OCI-LY1 (cell line): Measurements from ENCODE around the gene IFT25.
"Not testable (repeated sequence)": the region's sequence is repeated elsewhere in the genome, so short reads cannot be mapped to it uniquely, and the experiment has no call there.

Source experiments
- H2AFZ ChIP-seq: fragments of 200-600 bp; sonication (generic), shearing (Covaris generic); 2 replicates; pipeline ENCODE4 v1.6.0; 2014; ENCODE audit warnings: antibody characterized with exemption, mild to moderate bottlenecking, low read length
- H3F3A ChIP-seq: fragments of 200-600 bp; sonication (generic), shearing (Covaris generic); 2 replicates; pipeline ENCODE4 v1.6.0; 2014; ENCODE audit warnings: mild to moderate bottlenecking, antibody characterized with exemption, low read length, moderate library complexity; ENCODE audit not compliant: insufficient read depth
- H3K27ac ChIP-seq: fragments of 200-600 bp; sonication (generic); 2 replicates; pipeline ENCODE4 v1.5.1; 2014; ENCODE audit warnings: low read length, mixed run types, mild to moderate bottlenecking, low read depth; ENCODE audit not compliant: poor library complexity, severe bottlenecking
- H3K27me3 ChIP-seq: fragments of 200-600 bp; sonication (generic); 2 replicates; pipeline ENCODE4 v1.6.0; 2014; ENCODE audit warnings: antibody characterized with exemption, mild to moderate bottlenecking, low read length, moderate library complexity; ENCODE audit not compliant: insufficient read depth
- H3K36me3 ChIP-seq: fragments of 200-600 bp; sonication (generic); 2 replicates; pipeline ENCODE4 v1.6.1; 2014; ENCODE audit warnings: mild to moderate bottlenecking, antibody characterized with exemption, low read length, moderate library complexity, mixed read lengths; ENCODE audit not compliant: insufficient read depth
- H3K4me1 ChIP-seq: fragments of 200-600 bp; sonication (generic); 2 replicates; pipeline ENCODE4 v1.5.1; 2014; ENCODE audit warnings: mild to moderate bottlenecking, low read length, moderate library complexity; ENCODE audit not compliant: insufficient read depth, severe bottlenecking
- H3K4me2 ChIP-seq: fragments of 200-600 bp; sonication (generic), shearing (Covaris generic); 2 replicates; pipeline ENCODE4 v1.6.1; 2014; ENCODE audit warnings: low read length
- H3K4me3 ChIP-seq: fragments of 200-600 bp; sonication (generic); 2 replicates; pipeline ENCODE4 v1.5.1; 2014; ENCODE audit warnings: low read length, low read depth, mild to moderate bottlenecking, mixed read lengths; ENCODE audit not compliant: poor library complexity, severe bottlenecking
- H3K79me2 ChIP-seq: fragments of 200-600 bp; shearing (Covaris generic); 2 replicates; pipeline ENCODE4 v1.6.1; 2016; ENCODE audit warnings: mixed run types, low read length, mixed read lengths; ENCODE audit not compliant: insufficient read depth
- H3K9ac ChIP-seq: fragments of 200-600 bp; sonication (generic), shearing (Covaris generic); 2 replicates; pipeline ENCODE4 v1.6.1; 2014; ENCODE audit warnings: mild to moderate bottlenecking, low read length, mixed read lengths
- H3K9me2 ChIP-seq: fragments of 200-600 bp; sonication (generic), shearing (Covaris generic); 2 replicates; pipeline ENCODE4 v1.6.1; 2014; ENCODE audit warnings: low read depth, mild to moderate bottlenecking, low read length, mixed read lengths
- H3K9me3 ChIP-seq: fragments of 200-600 bp; shearing (Covaris generic); 2 replicates; pipeline ENCODE4 v1.6.1; 2014; ENCODE audit warnings: low read length, mixed read lengths
- H4K20me1 ChIP-seq: fragments of 200-600 bp; sonication (generic), shearing (Covaris generic); 2 replicates; pipeline ENCODE4 v1.6.0; 2016; ENCODE audit warnings: mild to moderate bottlenecking, low read length; ENCODE audit not compliant: insufficient read depth
- EZH2 ChIP-seq: fragments of 200-600 bp; sonication (generic), shearing (Covaris generic); IDR thresholded peaks from 2 replicates; pipeline ENCODE4 v1.8.0; 2017; ENCODE audit warnings: borderline replicate concordance, mixed run types, mild to moderate bottlenecking, antibody characterized with exemption, low read length, moderate library complexity, mixed read lengths
- TF ChIP-seq, protein P1 (sequence below): fragments of 200-600 bp; sonication (generic), shearing (Covaris generic); IDR thresholded peaks from 2 replicates; pipeline ENCODE4 v1.5.1; 2017; ENCODE audit warnings: mild to moderate bottlenecking, antibody characterized with exemption, low read length, moderate library complexity, mixed read lengths

Gene IFT25

DNA sequence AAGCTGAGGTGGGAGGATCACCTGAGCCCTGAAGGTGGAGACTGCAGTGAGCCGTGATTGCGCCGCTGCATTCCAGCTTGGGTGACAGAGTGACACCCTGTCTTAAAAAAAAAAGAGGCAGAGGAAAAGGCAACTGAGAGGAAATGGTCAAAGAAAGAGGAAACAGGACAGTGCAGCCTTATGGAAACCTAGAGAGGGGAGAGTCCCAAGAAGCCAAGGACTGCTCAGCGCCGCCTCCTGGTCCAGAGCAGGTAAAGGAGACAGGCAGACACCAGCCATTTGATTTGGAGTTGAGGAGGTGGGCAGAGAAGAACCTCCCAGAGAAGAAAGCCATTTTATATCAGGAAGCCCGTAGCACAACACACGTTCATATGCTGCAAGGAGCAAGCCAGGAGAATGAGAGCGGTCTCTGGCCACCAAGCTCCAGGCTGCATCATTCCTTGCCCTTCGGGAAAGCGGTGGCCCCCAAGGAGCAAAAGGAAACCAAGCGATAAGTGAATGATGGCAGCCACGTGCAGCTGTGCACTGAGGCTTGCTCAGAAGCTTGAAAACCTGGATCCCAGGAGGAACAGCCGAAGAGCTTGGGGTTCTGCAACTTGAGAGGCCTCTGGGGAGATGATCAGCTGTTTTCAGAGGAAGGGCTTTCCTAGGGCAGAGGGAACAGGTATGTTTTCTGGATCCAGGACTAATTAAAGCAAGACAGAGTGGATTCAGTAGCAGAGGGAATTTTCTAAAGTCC, 34.4 kb upstream of the IFT25 start:
- TF ChIP-seq EZH2 = no peak
- TF ChIP-seq, protein P1, sequence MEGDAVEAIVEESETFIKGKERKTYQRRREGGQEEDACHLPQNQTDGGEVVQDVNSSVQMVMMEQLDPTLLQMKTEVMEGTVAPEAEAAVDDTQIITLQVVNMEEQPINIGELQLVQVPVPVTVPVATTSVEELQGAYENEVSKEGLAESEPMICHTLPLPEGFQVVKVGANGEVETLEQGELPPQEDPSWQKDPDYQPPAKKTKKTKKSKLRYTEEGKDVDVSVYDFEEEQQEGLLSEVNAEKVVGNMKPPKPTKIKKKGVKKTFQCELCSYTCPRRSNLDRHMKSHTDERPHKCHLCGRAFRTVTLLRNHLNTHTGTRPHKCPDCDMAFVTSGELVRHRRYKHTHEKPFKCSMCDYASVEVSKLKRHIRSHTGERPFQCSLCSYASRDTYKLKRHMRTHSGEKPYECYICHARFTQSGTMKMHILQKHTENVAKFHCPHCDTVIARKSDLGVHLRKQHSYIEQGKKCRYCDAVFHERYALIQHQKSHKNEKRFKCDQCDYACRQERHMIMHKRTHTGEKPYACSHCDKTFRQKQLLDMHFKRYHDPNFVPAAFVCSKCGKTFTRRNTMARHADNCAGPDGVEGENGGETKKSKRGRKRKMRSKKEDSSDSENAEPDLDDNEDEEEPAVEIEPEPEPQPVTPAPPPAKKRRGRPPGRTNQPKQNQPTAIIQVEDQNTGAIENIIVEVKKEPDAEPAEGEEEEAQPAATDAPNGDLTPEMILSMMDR = no peak
- no peaks in the 10 kb centered on the region for H3K9me2 ChIP-seq
- no peaks in the 10 kb centered on the region for H3K9me3 ChIP-seq
- no peaks in the 10 kb centered on the region for H3F3A ChIP-seq
- H3K9ac ChIP-seq = no peak overlapping the region
- H4K20me1 ChIP-seq = no peaks in the 10 kb centered on the region
- no peaks in the 10 kb centered on the region; the same call in none of the 2 replicates for H3K27me3 ChIP-seq
- no peak overlapping the region for H3K27ac ChIP-seq
- H3K4me2 ChIP-seq = no peak overlapping the region
- no peaks in the 10 kb centered on the region for H3K36me3 ChIP-seq
- H3K79me2 ChIP-seq = no peaks in the 10 kb centered on the region
- no peak overlapping the region for H2AFZ ChIP-seq
- no peak overlapping the region for H3K4me3 ChIP-seq
- H3K4me1 ChIP-seq = no peaks in the 10 kb centered on the region

- H4K20me1 ChIP-seq = no peaks in the 10 kb centered on the region
- TF ChIP-seq EZH2 = no peak
- TF ChIP-seq, protein P1 = no peak
- H2AFZ ChIP-seq = no peak overlapping the region
- H3K27me3 ChIP-seq = no peaks in the 10 kb centered on the region; the same call in 1 of the 2 replicates
- H3K79me2 ChIP-seq = no peaks in the 10 kb centered on the region
- H3K9me3 ChIP-seq = no peaks in the 10 kb centered on the region
- H3K9me2 ChIP-seq = no peaks in the 10 kb centered on the region
- no peak overlapping the region for H3K9ac ChIP-seq
- H3K4me3 ChIP-seq = no peak overlapping the region
- peaks cover 3% of the 10 kb centered on the region for H3K36me3 ChIP-seq
- no peak overlapping the region for H3K4me2 ChIP-seq
- no peak overlapping the region for H3K27ac ChIP-seq
- no peaks in the 10 kb centered on the region for H3K4me1 ChIP-seq
- no peaks in the 10 kb centered on the region for H3F3A ChIP-seq
These were observed 30.4 kb upstream of the IFT25 start for GRCh38 chr1:53975861-53976260.

DNA sequence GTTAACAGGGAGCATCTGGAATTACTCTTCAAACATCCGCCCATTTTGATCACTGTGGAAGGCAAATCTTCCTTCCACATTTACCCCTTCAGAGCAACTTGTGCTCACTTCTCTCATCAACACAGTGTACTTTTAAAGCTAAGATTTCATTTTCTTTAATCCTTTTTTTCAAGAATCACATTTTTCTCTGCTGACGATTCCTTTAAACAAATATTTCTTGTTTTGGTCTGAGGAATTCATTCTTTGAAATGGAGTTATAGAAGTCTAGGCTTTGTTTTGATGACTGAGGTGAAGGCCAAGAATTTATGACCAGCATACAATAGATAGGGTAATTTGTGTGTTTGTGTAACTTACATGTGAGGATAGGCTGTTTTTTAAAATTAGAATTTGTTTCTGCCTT, 26.2 kb upstream of the IFT25 start:
- Histone ChIP-seq H3K79me2 (no peaks in the 10 kb centered on the region), H3K9me2 (no peaks in the 10 kb centered on the region), H3K27me3 (no peaks in the 10 kb centered on the region), H3K27ac (no peak overlapping the region), H3K9me3 (no peaks in the 10 kb centered on the region), H3K4me1 (no peaks in the 10 kb centered on the region), H4K20me1 (no peaks in the 10 kb centered on the region), H3K4me3 (no peak overlapping the region), H3F3A (no peaks in the 10 kb centered on the region), H3K4me2 (no peak overlapping the region), H3K36me3 (peaks cover 25% of the 10 kb centered on the region), H2AFZ (no peak overlapping the region), H3K9ac (no peak overlapping the region)
- TF ChIP-seq, protein P1 = no peak

DNA sequence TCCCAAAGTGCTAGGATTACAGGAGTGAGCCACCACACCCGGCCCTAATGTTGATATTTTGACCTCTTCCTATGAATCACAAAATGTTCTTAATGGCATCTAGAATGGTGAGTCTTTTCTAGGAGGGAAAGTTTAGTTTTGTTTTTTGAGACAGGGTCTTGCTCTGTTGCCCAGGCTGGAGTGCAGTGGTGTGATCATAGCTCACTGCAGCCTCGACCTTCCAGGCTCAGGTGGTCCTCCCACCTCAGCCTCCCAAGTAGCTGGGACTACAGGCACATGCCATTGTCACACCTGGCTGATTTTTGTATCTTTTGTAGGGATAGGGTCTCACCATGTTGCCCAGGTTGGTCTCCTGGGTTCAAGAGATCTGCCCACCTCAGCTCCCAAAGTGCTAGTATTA, 23.8 kb upstream of the IFT25 start:
- H3K4me1 ChIP-seq, H3K27ac ChIP-seq, H3K27me3 ChIP-seq, H3K9ac ChIP-seq, H3F3A ChIP-seq, H3K79me2 ChIP-seq, H3K4me3 ChIP-seq, H4K20me1 ChIP-seq, H3K4me2 ChIP-seq, H2AFZ ChIP-seq, H3K9me3 ChIP-seq, H3K9me2 ChIP-seq: not testable (repeated sequence)
- H3K36me3 ChIP-seq = peaks cover 36% of the 10 kb centered on the region
